Breast epithelium (tissue), 3 donors: ENCODE data around the gene FYB2.

Experiments used
- POLR2AphosphoS5 ChIP-seq, 3 donors: sonication (generic); formaldehyde crosslinking; IDR thresholded peaks; one replicate each; pipeline ENCODE4 v1.6.1; 2017; ENCODE audit warnings: antibody characterized with exemption in 3 of 3
- TF ChIP-seq, protein P1 (sequence below), 3 donors: fragments of 450-650 bp; IDR thresholded peaks; one replicate each; pipeline ENCODE4 v1.5.1; 2016 to 2017; ENCODE audit warnings: antibody characterized with exemption in 3 of 3, mild to moderate bottlenecking in 3 of 3, moderate library complexity in 3 of 3

DNA sequence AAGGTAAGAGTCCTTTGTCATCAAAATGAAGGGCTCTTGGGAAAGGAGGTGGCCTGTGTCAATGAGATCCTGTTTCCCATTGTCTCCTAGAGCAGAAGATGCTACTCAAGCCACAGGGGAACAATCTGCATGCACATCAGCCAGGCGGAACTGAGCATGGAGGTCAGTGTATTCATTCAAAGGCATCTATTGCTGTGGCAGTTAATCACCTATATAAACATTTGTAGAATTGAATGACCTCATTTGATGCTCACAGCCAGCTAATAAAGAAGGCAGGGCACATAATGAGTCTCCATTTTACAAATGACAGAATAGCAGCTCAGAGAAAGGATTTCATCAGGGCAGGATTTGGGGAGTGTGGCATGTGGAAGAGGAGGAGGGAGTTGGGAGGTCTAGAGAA is 5.7 kb upstream of the FYB2 start:
- TF ChIP-seq, protein P1, sequence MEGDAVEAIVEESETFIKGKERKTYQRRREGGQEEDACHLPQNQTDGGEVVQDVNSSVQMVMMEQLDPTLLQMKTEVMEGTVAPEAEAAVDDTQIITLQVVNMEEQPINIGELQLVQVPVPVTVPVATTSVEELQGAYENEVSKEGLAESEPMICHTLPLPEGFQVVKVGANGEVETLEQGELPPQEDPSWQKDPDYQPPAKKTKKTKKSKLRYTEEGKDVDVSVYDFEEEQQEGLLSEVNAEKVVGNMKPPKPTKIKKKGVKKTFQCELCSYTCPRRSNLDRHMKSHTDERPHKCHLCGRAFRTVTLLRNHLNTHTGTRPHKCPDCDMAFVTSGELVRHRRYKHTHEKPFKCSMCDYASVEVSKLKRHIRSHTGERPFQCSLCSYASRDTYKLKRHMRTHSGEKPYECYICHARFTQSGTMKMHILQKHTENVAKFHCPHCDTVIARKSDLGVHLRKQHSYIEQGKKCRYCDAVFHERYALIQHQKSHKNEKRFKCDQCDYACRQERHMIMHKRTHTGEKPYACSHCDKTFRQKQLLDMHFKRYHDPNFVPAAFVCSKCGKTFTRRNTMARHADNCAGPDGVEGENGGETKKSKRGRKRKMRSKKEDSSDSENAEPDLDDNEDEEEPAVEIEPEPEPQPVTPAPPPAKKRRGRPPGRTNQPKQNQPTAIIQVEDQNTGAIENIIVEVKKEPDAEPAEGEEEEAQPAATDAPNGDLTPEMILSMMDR (IDR thresholded peaks at IDR 0.05) = no peak
- TF ChIP-seq POLR2AphosphoS5 (IDR thresholded peaks at IDR 0.05) = no peak
